Kidney epithelial cell (primary cell): Measurements from ENCODE around the gene FUCA1. TPM values are rescaled to one million over a fixed set of nuclear protein-coding genes. Genes with fewer than 3 reads are reported as not detected.

Source experiments
- DNase-seq: peaks from one replicate; pipeline ENCODE4 v3.0.0-alpha.2; 2010; ENCODE audit warnings: low read depth
- H3K27me3 ChIP-seq: 2 replicates; pipeline ENCODE4 v1.6.0; 2011; ENCODE audit warnings: low read length; ENCODE audit not compliant: control insufficient read depth, insufficient read depth
- H3K36me3 ChIP-seq: 2 replicates; pipeline ENCODE4 v1.5.1; 2011; ENCODE audit warnings: low read length; ENCODE audit not compliant: control insufficient read depth, insufficient read depth
- H3K4me3 ChIP-seq: 2 replicates; pipeline ENCODE4 v1.5.1; 2011; ENCODE audit warnings: low read depth, mild to moderate bottlenecking, control low read depth, low read length
- CTCF ChIP-seq: IDR thresholded peaks from 2 replicates; pipeline ENCODE4 v1.5.1; 2011; ENCODE audit warnings: mild to moderate bottlenecking, moderate library complexity, low read length, control low read depth, inconsistent platforms; ENCODE audit not compliant: insufficient read depth, poor library complexity, severe bottlenecking
- total RNA-seq: library from RNA; depleted of rRNA; stranded (reverse); fragments of >200 nt; gene quantifications from 2 replicates; pipeline ENCODE4 v1.2.3, GENCODE V29; 2015

The FUCA1 gene
- total RNA-seq, 1 donor from 2014 or later: 40.7 TPM

DNA sequence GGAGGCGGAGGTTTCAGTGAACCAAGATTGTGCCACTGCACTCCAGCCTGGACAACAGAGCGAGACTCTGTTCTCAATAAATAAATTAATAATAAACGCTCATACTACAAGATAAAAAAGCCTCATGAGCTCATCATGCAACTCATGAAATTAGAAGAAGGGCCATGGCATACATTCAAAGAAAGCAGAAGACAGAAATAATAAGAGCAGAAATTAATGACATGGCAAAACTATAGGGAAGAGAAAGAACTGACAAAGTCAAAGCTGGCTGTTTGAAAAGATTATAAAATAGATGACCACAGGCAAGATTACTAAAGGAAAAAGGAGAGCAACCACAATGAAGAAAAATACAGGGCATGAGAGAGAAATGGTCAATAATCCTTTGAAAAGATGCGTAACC lies 14.7 kb upstream of the FUCA1 start:
- no peaks in the 10 kb centered on the region for H3K27me3 ChIP-seq
- no peak overlapping the region for H3K4me3 ChIP-seq
- no peak for TF ChIP-seq CTCF
- DNase-seq: no peak
- H3K36me3 ChIP-seq: no peaks in the 10 kb centered on the region

GRCh38 chr1:23879809-23880208 lies 11.7 kb upstream of the FUCA1 start:
- no peak for TF ChIP-seq CTCF
- Histone ChIP-seq H3K4me3 (no peak overlapping the region), H3K36me3 (no peaks in the 10 kb centered on the region), H3K27me3 (no peaks in the 10 kb centered on the region)
- DNase-seq: no peak

DNA sequence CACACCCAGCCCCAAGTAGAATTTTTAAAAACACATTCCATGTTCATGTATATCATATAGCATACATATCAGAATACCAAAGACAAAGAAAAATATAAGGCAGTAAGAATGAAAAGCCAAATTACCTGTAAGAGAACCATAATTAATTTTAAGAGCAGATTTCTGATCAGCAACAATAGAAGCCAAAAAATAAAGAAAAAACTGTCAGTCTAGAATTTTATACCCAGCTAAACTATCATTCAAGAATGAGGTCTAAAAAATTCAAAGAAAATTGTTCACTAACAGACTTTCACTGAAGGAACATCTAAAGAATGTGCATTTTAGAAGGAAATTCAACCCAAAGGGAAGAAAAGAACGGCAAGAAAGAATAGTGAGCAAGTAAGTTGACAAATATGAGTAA lies 10.6 kb upstream of the FUCA1 start:
- H3K27me3 ChIP-seq: no peaks in the 10 kb centered on the region
- DNase-seq: no peak
- no peak for TF ChIP-seq CTCF
- H3K4me3 ChIP-seq: no peak overlapping the region
- no peaks in the 10 kb centered on the region for H3K36me3 ChIP-seq

- Histone ChIP-seq H3K4me3 (no peak overlapping the region), H3K27me3 (no peaks in the 10 kb centered on the region), H3K36me3 (no peaks in the 10 kb centered on the region)
- TF ChIP-seq CTCF: no peak
- no peak for DNase-seq
Observed at GRCh38 chr1:23875382-23875781, 7.3 kb upstream of the FUCA1 start.

- DNase-seq: no peak
- H3K36me3 ChIP-seq: no peaks in the 10 kb centered on the region
- no peak overlapping the region for H3K4me3 ChIP-seq
- TF ChIP-seq CTCF: no peak
- no peaks in the 10 kb centered on the region for H3K27me3 ChIP-seq
Observed at GRCh38 chr1:23872421-23872820, 4.3 kb upstream of the FUCA1 start.

DNA sequence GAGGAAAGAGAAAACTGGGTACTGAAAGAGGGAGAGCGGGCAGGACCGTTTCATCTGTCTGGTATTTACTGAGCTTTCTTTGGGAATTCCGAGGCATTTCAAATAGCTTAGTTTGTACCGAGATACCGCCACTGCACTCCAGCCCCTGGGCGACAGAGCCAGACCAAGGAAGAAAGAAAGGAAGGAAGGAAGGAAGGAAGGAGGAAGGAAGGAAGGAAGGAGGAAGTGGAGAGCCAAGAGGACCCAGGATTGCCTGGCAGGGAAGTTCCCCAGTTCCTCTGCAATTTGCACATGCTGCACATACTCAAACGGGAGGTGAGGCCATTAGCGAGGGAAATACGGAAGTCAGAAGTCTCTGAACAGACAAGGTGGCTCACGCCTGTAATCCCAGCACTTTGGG lies 961 bp upstream of the FUCA1 start:
- no peak for TF ChIP-seq CTCF
- no peaks in the 10 kb centered on the region for H3K36me3 ChIP-seq
- H3K27me3 ChIP-seq: no peaks in the 10 kb centered on the region
- DNase-seq: no peak
- H3K4me3 ChIP-seq: no peak overlapping the region
